ENCODE results near the gene HERPUD2. TPM values are rescaled to one million over a fixed set of nuclear protein-coding genes. Genes with fewer than 3 reads are reported as not detected.
"Not testable (repeated sequence)": the region's sequence is repeated elsewhere in the genome, so short reads cannot be mapped to it uniquely, and the experiment has no call there.

Gene HERPUD2
- total and polyA plus RNA-seq, 2 donors, result 11.9 to 20.7 TPM

DNA sequence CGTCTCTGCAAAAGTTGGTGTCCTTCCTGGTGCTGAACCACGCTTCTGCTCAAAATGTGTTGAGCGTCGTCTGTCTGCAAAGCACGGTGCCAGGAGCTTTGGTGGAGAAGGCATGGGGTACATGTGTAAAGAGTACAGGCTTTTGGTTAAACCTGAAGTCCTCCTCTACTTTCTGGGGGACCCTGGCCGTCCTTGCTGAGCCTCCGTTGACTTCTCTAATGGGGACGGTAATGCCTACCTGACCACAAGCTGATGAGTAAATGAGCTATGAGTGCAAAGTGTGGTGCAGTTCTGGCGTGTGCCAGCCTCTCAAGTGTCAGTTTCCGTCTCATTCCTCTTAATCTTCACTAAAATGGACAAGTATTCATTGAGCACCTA is 527 bp upstream of the HERPUD2 start:
- peaks cover 11 to 34% of the 10 kb centered on the region in 2 donors for H3K4me1 ChIP-seq (ENCODE audit: control insufficient read depth in 2 of 2, insufficient read depth in 2 of 2, low read length in 2 of 2)
- H3K4me3 ChIP-seq (ENCODE audit: low read length in 2 of 2), result peak overlapping the region; percentile 93 to 99
- no peak for DNase-seq (ENCODE audit: low read depth in 6 of 9, low spot score in 9 of 9)
- peaks cover 0 to 2% of the 10 kb centered on the region in 2 donors for H3K36me3 ChIP-seq (ENCODE audit: control insufficient read depth in 2 of 2, insufficient read depth in 2 of 2, low read length in 1 of 2)
- 9% methylated on average over 10 of the region's 10 CpGs for WGBS
- peak overlapping the region; percentile 78 to 82 for H3K27ac ChIP-seq (ENCODE audit: low read depth in 1 of 2, low read length in 1 of 2)
- H3K27me3 ChIP-seq (ENCODE audit: control insufficient read depth in 2 of 2, insufficient read depth in 1 of 2, low read length in 1 of 2), result no peaks in the 10 kb centered on the region
- H3K9me3 ChIP-seq (ENCODE audit: control insufficient read depth in 2 of 2, insufficient read depth in 1 of 2, low read length in 1 of 2), result peaks cover 0 to 3% of the 10 kb centered on the region in 2 donors

DNA sequence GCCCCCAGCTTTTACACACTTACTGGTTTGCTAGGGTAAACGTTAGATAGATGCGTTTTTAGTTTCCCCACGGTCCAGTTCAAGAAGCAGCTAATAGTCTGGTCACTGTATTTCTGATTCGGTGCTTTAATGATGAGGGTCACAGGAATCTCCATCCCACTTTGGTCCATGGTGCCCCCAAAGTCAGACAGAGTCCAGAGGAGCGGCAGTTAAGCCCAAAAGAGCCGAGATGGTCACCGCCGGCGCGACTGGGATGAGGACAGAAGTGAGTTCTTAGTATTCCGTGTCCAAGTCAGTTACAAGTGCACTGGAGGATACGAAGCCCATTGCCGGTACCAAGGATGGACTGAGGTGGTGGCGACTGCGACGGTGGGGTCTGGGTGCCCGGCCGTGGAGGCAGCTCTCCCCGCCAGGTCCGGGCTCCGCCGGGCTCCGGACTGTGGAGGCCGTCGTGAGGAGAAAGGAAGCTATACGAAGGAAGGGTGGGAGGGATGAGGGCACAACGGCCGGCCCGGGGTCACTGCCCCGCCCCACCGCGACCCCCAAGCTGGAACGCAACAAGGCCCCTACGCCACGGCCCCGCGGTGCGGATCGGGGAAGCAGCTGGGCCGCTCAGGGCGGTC is 663 bp downstream of the HERPUD2 start:
- H3K36me3 ChIP-seq (ENCODE audit: control insufficient read depth in 2 of 2, insufficient read depth in 2 of 2, low read length in 1 of 2), result peaks cover 0 to 2% of the 10 kb centered on the region in 2 donors
- H3K4me3 ChIP-seq (ENCODE audit: low read length in 2 of 2), result peak overlapping the region; percentile 93 to 99
- DNase-seq (ENCODE audit: low read depth in 6 of 9, low spot score in 9 of 9), result peak in 1 of 9 donors; percentile 36
- WGBS, result under 1% methylated on average over 41 of the region's 41 CpGs
- H3K4me1 ChIP-seq (ENCODE audit: control insufficient read depth in 2 of 2, insufficient read depth in 2 of 2, low read length in 2 of 2), result peaks cover 15 to 39% of the 10 kb centered on the region in 2 donors
- no peaks in the 10 kb centered on the region for H3K27me3 ChIP-seq (ENCODE audit: control insufficient read depth in 2 of 2, insufficient read depth in 1 of 2, low read length in 1 of 2)
- peak overlapping the region; percentile 82 to 96 for H3K27ac ChIP-seq (ENCODE audit: low read depth in 1 of 2, low read length in 1 of 2)
- H3K9me3 ChIP-seq (ENCODE audit: control insufficient read depth in 2 of 2, insufficient read depth in 1 of 2, low read length in 1 of 2), result peaks cover 0 to 3% of the 10 kb centered on the region in 2 donors

GRCh38 chr7:35691827-35692307 is 3.1 kb downstream of the HERPUD2 start:
- 60% methylated on average over 6 of the region's 6 CpGs for WGBS
- peak overlapping the region; percentile 58 to 73 for H3K27ac ChIP-seq (ENCODE audit: low read depth in 1 of 2, low read length in 1 of 2)

DNA sequence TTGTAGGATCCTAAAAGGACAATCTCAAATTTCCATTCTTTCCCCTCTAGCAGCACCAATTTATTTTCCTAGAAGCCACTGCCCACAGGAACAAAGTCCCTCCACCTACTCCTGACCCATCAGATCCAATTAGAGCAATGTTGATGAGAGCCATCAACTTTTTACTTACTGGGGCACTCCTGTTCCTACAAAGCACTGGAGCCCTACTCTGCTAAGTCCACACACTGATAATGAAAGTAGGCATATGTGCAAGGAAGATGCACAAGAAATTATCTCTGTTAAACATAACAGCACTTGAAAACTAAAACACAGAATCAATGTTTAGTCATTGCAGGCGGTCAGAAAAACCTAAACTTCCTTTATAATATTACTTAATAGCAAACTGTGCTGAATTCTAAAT is 3.6 kb downstream of the HERPUD2 start:
- DNase-seq (ENCODE audit: low read depth in 6 of 9, low spot score in 9 of 9), result no peak
- peaks cover 0 to 2% of the 10 kb centered on the region in 2 donors for H3K36me3 ChIP-seq (ENCODE audit: control insufficient read depth in 2 of 2, insufficient read depth in 2 of 2, low read length in 1 of 2)
- H3K9me3 ChIP-seq (ENCODE audit: control insufficient read depth in 2 of 2, insufficient read depth in 1 of 2, low read length in 1 of 2), result peaks cover 0 to 3% of the 10 kb centered on the region in 2 donors
- no peaks in the 10 kb centered on the region for H3K27me3 ChIP-seq (ENCODE audit: control insufficient read depth in 2 of 2, insufficient read depth in 1 of 2, low read length in 1 of 2)
- H3K4me1 ChIP-seq (ENCODE audit: control insufficient read depth in 2 of 2, insufficient read depth in 2 of 2, low read length in 2 of 2), result peaks cover 19 to 38% of the 10 kb centered on the region in 2 donors
- H3K27ac ChIP-seq (ENCODE audit: low read depth in 1 of 2, low read length in 1 of 2), result peak overlapping the region in 1 of 2 donors; percentile 73
- 83% methylated on average over 1 of the region's 1 CpG for WGBS
- peak overlapping the region; percentile 21 to 39 for H3K4me3 ChIP-seq (ENCODE audit: low read length in 2 of 2)

More at GRCh38 chr7:35691827-35692307, 3.1 kb downstream of the HERPUD2 start:
- Histone ChIP-seq H3K4me3 (ENCODE audit: low read length in 2 of 2) (peak overlapping the region; percentile 21 to 39), H3K9me3 (ENCODE audit: control insufficient read depth in 2 of 2, insufficient read depth in 1 of 2, low read length in 1 of 2) (peaks cover 0 to 3% of the 10 kb centered on the region in 2 donors), H3K4me1 (ENCODE audit: control insufficient read depth in 2 of 2, insufficient read depth in 2 of 2, low read length in 2 of 2) (peaks cover 19 to 39% of the 10 kb centered on the region in 2 donors), H3K27me3 (ENCODE audit: control insufficient read depth in 2 of 2, insufficient read depth in 1 of 2, low read length in 1 of 2) (no peaks in the 10 kb centered on the region), H3K36me3 (ENCODE audit: control insufficient read depth in 2 of 2, insufficient read depth in 2 of 2, low read length in 1 of 2) (peaks cover 0 to 2% of the 10 kb centered on the region in 2 donors)
- peak in 2 of 9 donors; percentile 34 to 64 for DNase-seq (ENCODE audit: low read depth in 6 of 9, low spot score in 9 of 9)

DNA sequence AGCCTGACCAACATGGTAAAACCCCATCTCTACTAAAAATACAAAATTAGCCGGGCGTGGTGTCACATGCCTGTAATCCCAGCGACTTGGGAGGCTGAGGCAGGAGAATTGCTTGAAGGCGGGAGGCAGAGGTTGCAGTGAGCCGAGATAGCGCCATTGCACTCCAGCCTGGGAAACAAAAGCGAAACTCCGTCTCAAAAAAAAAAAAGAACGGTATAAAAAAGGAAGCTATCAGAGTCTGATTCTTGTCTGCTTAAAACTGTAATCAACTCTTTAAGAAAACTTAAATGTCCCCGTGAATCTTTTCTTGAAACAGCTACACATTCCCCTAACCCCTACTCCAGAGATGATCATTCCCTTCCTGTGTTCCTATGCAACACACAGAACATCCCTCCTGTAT is 4.3 kb downstream of the HERPUD2 start:
- H3K27ac ChIP-seq (ENCODE audit: low read depth in 1 of 2, low read length in 1 of 2); H3K36me3 ChIP-seq (ENCODE audit: control insufficient read depth in 2 of 2, insufficient read depth in 2 of 2, low read length in 1 of 2); H3K27me3 ChIP-seq (ENCODE audit: control insufficient read depth in 2 of 2, insufficient read depth in 1 of 2, low read length in 1 of 2); DNase-seq (ENCODE audit: low read depth in 6 of 9, low spot score in 9 of 9); H3K9me3 ChIP-seq (ENCODE audit: control insufficient read depth in 2 of 2, insufficient read depth in 1 of 2, low read length in 1 of 2); H3K4me3 ChIP-seq (ENCODE audit: low read length in 2 of 2): not testable (repeated sequence)
- peaks cover 19 to 31% of the 10 kb centered on the region in 2 donors for H3K4me1 ChIP-seq (ENCODE audit: control insufficient read depth in 2 of 2, insufficient read depth in 2 of 2, low read length in 2 of 2)
- WGBS, result 80% methylated on average over 10 of the region's 10 CpGs

GRCh38 chr7:35685781-35686180 is 9.2 kb downstream of the HERPUD2 start:
- no peak for DNase-seq (ENCODE audit: low read depth in 6 of 9, low spot score in 9 of 9)
- Histone ChIP-seq H3K27me3 (ENCODE audit: control insufficient read depth in 2 of 2, insufficient read depth in 1 of 2, low read length in 1 of 2) (no peaks in the 10 kb centered on the region), H3K9me3 (ENCODE audit: control insufficient read depth in 2 of 2, insufficient read depth in 1 of 2, low read length in 1 of 2) (no peaks in the 10 kb centered on the region), H3K36me3 (ENCODE audit: control insufficient read depth in 2 of 2, insufficient read depth in 2 of 2, low read length in 1 of 2) (peaks cover 8 to 10% of the 10 kb centered on the region in 2 donors), H3K4me1 (ENCODE audit: control insufficient read depth in 2 of 2, insufficient read depth in 2 of 2, low read length in 2 of 2) (peaks cover 7% of the 10 kb centered on the region in 2 donors), H3K4me3 (ENCODE audit: low read length in 2 of 2) (no peak overlapping the region), H3K27ac (ENCODE audit: low read depth in 1 of 2, low read length in 1 of 2) (no peak overlapping the region)
- 97% methylated on average over 5 of the region's 5 CpGs for WGBS

DNA sequence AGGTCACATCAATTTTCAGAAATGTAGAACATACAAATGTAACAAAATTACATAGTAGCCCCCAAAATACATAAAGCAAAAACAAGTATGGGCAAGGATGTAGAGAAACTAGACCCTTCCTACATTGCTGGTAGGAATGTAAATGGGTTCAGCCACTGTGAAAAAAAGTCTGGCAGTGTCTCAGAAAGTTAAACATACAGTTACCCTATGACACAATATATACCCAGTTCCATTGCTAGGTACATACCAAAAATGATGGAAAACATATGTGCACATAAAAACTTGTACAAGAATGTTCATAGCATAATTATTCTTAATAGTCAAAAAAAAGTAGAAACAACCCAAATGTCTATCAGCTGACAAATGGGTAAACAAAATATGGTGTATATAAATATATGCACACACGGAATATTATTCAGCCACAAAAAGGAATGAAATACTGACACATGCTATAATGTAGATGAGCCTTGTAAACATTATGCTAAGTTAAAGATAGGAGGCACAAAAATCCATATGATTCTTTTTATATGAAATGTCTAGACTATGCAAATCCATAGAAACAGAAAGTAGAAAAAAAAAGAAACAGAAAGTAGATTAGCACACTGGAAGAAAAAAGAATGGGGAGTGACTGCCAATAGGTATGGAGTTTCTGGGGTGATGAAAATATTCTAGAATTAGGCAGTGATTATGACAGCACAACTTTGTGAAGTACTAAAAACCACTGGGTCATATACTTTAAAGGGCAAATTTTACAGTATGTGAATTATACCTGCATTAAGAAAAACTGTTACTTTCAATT is 13.5 kb downstream of the HERPUD2 start:
- H3K27ac ChIP-seq (ENCODE audit: low read depth in 1 of 2, low read length in 1 of 2), result peak overlapping the region in 1 of 2 donors; percentile 76
- H3K36me3 ChIP-seq (ENCODE audit: control insufficient read depth in 2 of 2, insufficient read depth in 2 of 2, low read length in 1 of 2), result peaks cover 7 to 10% of the 10 kb centered on the region in 2 donors
- H3K9me3 ChIP-seq (ENCODE audit: control insufficient read depth in 2 of 2, insufficient read depth in 1 of 2, low read length in 1 of 2), result no peaks in the 10 kb centered on the region
- H3K27me3 ChIP-seq (ENCODE audit: control insufficient read depth in 2 of 2, insufficient read depth in 1 of 2, low read length in 1 of 2), result no peaks in the 10 kb centered on the region
- 99% methylated on average over 1 of the region's 1 CpG for WGBS
- DNase-seq (ENCODE audit: low read depth in 6 of 9, low spot score in 9 of 9), result no peak
- H3K4me3 ChIP-seq (ENCODE audit: low read length in 2 of 2), result no peak overlapping the region
- H3K4me1 ChIP-seq (ENCODE audit: control insufficient read depth in 2 of 2, insufficient read depth in 2 of 2, low read length in 2 of 2), result peaks cover 8 to 10% of the 10 kb centered on the region in 2 donors

DNA sequence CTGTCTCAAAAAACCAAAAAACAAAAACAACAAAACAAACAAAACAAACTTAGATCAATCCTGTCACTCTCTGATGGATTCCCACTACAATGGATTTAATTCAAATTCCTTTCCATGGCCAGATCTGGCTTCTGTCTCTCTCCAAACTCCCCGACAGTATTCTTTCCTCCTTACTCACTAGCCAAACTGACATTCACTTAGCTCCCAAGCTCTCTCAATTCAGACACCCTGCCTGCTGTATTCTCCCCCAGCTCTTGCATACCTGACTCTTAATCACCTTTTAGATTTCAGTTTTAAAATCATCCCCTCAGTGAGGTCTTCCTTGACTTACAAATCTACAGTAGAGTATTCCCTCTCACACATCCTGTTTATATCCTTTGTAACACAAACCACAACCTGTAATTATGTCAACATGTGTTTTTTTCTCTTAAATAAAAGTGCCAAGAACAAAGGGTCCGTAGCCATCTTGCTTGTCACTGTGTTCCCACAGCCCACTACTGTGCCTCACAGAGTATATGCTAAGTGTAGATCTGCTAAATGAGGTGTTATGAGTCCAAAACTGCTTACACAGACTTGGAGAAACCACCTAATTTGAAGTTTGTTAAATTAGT is 14.4 kb downstream of the HERPUD2 start:
- Histone ChIP-seq H3K27ac (ENCODE audit: low read depth in 1 of 2, low read length in 1 of 2) (peak overlapping the region; percentile 10 to 76), H3K27me3 (ENCODE audit: control insufficient read depth in 2 of 2, insufficient read depth in 1 of 2, low read length in 1 of 2) (no peaks in the 10 kb centered on the region), H3K4me1 (ENCODE audit: control insufficient read depth in 2 of 2, insufficient read depth in 2 of 2, low read length in 2 of 2) (peaks cover 8 to 10% of the 10 kb centered on the region in 2 donors), H3K4me3 (ENCODE audit: low read length in 2 of 2) (peak overlapping the region in 1 of 2 donors; percentile 10), H3K9me3 (ENCODE audit: control insufficient read depth in 2 of 2, insufficient read depth in 1 of 2, low read length in 1 of 2) (no peaks in the 10 kb centered on the region), H3K36me3 (ENCODE audit: control insufficient read depth in 2 of 2, insufficient read depth in 2 of 2, low read length in 1 of 2) (peaks cover 4 to 7% of the 10 kb centered on the region in 2 donors)
- DNase-seq (ENCODE audit: low read depth in 6 of 9, low spot score in 9 of 9), result peak in 5 of 9 donors; percentile 24 to 82 (median 65)
- WGBS, result 59% methylated on average over 2 of the region's 2 CpGs

All from thymus (tissue), 11 donors.